ENCODE measurements around the gene FAM174C. TPM values are rescaled to one million over a fixed set of nuclear protein-coding genes. Genes with fewer than 3 reads are reported as not detected.

The FAM174C gene
- total and polyA plus RNA-seq, 10 of the 15 experiments (the other 5 are each of a cell fraction or from before 2014, with no cell fraction given) = 0.89 to 94.6 (median 43.6) TPM

- CTCF ChIA-PET = no interaction called here
- H2AFZ ChIP-seq (ENCODE audit: control insufficient read depth, low read depth, low read length) = no peak overlapping the region
- no peak overlapping the region for H3K9ac ChIP-seq (ENCODE audit: control insufficient read depth, insufficient read depth, low read length)
- POLR2A ChIA-PET = interaction anchor here (0.6 kb wide), 1 partner anchor 788 kb away, joined by 4 read pairs; no protein-coding TSS in a partner anchor
- no peak overlapping the region for H3K27ac ChIP-seq (ENCODE audit: control insufficient read depth, insufficient read depth)
- no peak for FAIRE-seq
- H3K27me3 ChIP-seq (replicated peaks in 1 of 2; ENCODE audit: control insufficient read depth in 2 of 2, insufficient read depth in 2 of 2, low read length in 1 of 2) = no peaks in the 10 kb centered on the region
- no peaks in the 10 kb centered on the region for H3K79me2 ChIP-seq (ENCODE audit: control insufficient read depth, insufficient read depth, low read length)
- intact Hi-C loops (cut with micrococcal nuclease; ENCODE audit: unreplicated experiment) = no loop called here
- RAD21 ChIA-PET (ENCODE audit: unreplicated experiment) = no interaction called here
- no peak overlapping the region for H3K4me3 ChIP-seq
- no TSS peak for BruUV-seq (replicated peaks)
- no peaks in the 10 kb centered on the region for H4K20me1 ChIP-seq (ENCODE audit: control insufficient read depth, insufficient read depth)
- H3K9me3 ChIP-seq (replicated peaks; ENCODE audit: control insufficient read depth, insufficient read depth, low read length) = no peaks in the 10 kb centered on the region
- H3K4me1 ChIP-seq (ENCODE audit: control insufficient read depth, insufficient read depth, low read length) = peaks cover 16% of the 10 kb centered on the region
- H3K36me3 ChIP-seq (ENCODE audit: control insufficient read depth in 2 of 2, insufficient read depth in 2 of 2, low read length in 1 of 2) = no peaks in the 10 kb centered on the region
- ATAC-seq = no peak
- WGBS (ENCODE audit: insufficient coverage, insufficient replicate concordance, low lambda C conversion rate, missing lambda C conversion rate) = 43% methylated on average over 32 of the region's 35 CpGs
- no peak for TF ChIP-seq POLR2AphosphoS5 (IDR thresholded peaks at IDR 0.05; ENCODE audit: low read length)
- TF ChIP-seq EP300 (IDR thresholded peaks at IDR 0.05; ENCODE audit: borderline replicate concordance in 1 of 2, control insufficient read depth in 1 of 2, low read depth in 2 of 2, low read length in 2 of 2) = no peak
- TF ChIP-seq EGR1 (IDR thresholded peaks at IDR 0.05; ENCODE audit: borderline replicate concordance in 1 of 2, low read depth in 2 of 2, low read length in 2 of 2) = no peak
- no peak for TF ChIP-seq CTCF (IDR thresholded peaks at IDR 0.05 in 2 of 3, conservative IDR thresholded peaks at IDR 0.05 in 1 of 3; ENCODE audit: control insufficient read depth in 2 of 3, extremely low read depth in 1 of 3, insufficient read depth in 1 of 3, low read depth in 3 of 3, low read length in 3 of 3)
- TF ChIP-seq SRF (IDR thresholded peaks at IDR 0.05; ENCODE audit: low read depth in 2 of 2, low read length in 2 of 2) = no peak
- TF ChIP-seq JUND (IDR thresholded peaks at IDR 0.05; ENCODE audit: low read depth, low read length) = no peak
- TF ChIP-seq E2F8 (IDR thresholded peaks at IDR 0.05; ENCODE audit: low read depth, partially characterized antibody) = no peak
- TF ChIP-seq IKZF1 (conservative IDR thresholded peaks at IDR 0.05) = no peak
- TF ChIP-seq PML (IDR thresholded peaks at IDR 0.05; ENCODE audit: low read length) = no peak
- TF ChIP-seq HDGF (IDR thresholded peaks at IDR 0.05) = no peak
- no peak for TF ChIP-seq E2F4 (IDR thresholded peaks at IDR 0.05; ENCODE audit: low read depth, low read length)
- no peak for TF ChIP-seq ZNF207 (IDR thresholded peaks at IDR 0.05; ENCODE audit: borderline replicate concordance)
- no peak for TF ChIP-seq MEF2A (IDR thresholded peaks at IDR 0.05; ENCODE audit: insufficient read depth, low read depth, low read length)
- TF ChIP-seq POLR2A (IDR thresholded peaks at IDR 0.05; ENCODE audit: low read depth, low read length) = no peak
- no peak for TF ChIP-seq SIX5 (IDR thresholded peaks at IDR 0.05; ENCODE audit: low read depth, low read length, severe bottlenecking)
- no peak for TF ChIP-seq NR2C2 (IDR thresholded peaks at IDR 0.05; ENCODE audit: borderline replicate concordance, control insufficient read depth, insufficient read length, low read depth)
- TF ChIP-seq TAF1 (IDR thresholded peaks at IDR 0.05; ENCODE audit: borderline replicate concordance, low read depth, low read length) = no peak
- TF ChIP-seq ZNF622 (IDR thresholded peaks at IDR 0.05) = no peak
- in situ Hi-C loops (cut with MboI) = no loop called here
- SMC1A ChIA-PET (ENCODE audit: uncharacterized antibody, unreplicated experiment) = no interaction called here
- no peak overlapping the region for H3K4me2 ChIP-seq (ENCODE audit: control insufficient read depth, insufficient read depth)
- no peak for DNase-seq (ENCODE audit: low read depth, low spot score)
These were observed 18.7 kb downstream of the FAM174C start for GRCh38 chr19:1293782-1294604.

Measured in GM12878 (cell line).